HFF-Myc (cell line): ENCODE data around the gene SLC1A7.

Source experiments
- DNase-seq: peaks from one replicate; pipeline ENCODE4 v3.0.0-alpha.2; 2011; ENCODE audit warnings: low read depth; ENCODE audit errors: extremely low read depth
- H3K4me3 ChIP-seq: replicated peaks from 2 replicates; pipeline ENCODE4 v1.5.1; 2011; ENCODE audit warnings: low read depth, mild to moderate bottlenecking, control low read depth, low read length
- TF ChIP-seq, protein P1 (sequence below): IDR thresholded peaks from 2 replicates; pipeline ENCODE4 v1.5.1; 2012; ENCODE audit warnings: mild to moderate bottlenecking, low read depth, low read length, control low read depth; ENCODE audit errors: missing control alignments

The SLC1A7 gene

GRCh38 chr1:53077599-53077965 lies 64.9 kb downstream of the SLC1A7 start:
- no peak for DNase-seq
- TF ChIP-seq, protein P1, sequence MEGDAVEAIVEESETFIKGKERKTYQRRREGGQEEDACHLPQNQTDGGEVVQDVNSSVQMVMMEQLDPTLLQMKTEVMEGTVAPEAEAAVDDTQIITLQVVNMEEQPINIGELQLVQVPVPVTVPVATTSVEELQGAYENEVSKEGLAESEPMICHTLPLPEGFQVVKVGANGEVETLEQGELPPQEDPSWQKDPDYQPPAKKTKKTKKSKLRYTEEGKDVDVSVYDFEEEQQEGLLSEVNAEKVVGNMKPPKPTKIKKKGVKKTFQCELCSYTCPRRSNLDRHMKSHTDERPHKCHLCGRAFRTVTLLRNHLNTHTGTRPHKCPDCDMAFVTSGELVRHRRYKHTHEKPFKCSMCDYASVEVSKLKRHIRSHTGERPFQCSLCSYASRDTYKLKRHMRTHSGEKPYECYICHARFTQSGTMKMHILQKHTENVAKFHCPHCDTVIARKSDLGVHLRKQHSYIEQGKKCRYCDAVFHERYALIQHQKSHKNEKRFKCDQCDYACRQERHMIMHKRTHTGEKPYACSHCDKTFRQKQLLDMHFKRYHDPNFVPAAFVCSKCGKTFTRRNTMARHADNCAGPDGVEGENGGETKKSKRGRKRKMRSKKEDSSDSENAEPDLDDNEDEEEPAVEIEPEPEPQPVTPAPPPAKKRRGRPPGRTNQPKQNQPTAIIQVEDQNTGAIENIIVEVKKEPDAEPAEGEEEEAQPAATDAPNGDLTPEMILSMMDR, result no peak
- H3K4me3 ChIP-seq, result no peak overlapping the region

GRCh38 chr1:53076721-53077598 lies 65.5 kb downstream of the SLC1A7 start:
- TF ChIP-seq, protein P1, result no peak
- no peak overlapping the region for H3K4me3 ChIP-seq
- no peak for DNase-seq

- DNase-seq, result no peak
- TF ChIP-seq, protein P1, result no peak
- no peak overlapping the region for H3K4me3 ChIP-seq
Observed at GRCh38 chr1:53076165-53076564, 66.3 kb downstream of the SLC1A7 start.

DNA sequence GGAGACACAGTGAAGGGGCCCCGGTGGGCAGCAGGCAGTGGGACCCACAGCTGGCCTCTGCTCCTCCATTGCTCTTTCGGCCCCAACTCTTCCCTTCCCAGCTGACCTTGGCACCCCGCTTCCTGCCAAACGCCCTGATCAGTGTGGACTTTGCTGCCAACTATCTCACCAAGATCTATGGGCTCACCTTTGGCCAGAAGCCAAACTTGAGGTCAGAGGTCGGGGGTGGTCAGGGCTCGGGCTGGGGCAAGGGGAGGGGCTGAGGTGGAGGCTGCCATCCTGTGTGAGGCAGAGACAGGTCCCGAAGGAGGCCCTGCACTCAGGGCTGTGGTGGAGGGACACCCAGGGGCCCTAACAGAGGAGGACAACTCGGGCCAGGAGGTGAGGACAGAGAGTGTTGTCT lies 66.7 kb downstream of the SLC1A7 start:
- no peak overlapping the region for H3K4me3 ChIP-seq
- no peak for DNase-seq
- TF ChIP-seq, protein P1, result no peak

GRCh38 chr1:53075206-53075605 lies 67.2 kb downstream of the SLC1A7 start:
- TF ChIP-seq, protein P1, result no peak
- no peak for DNase-seq
- no peak overlapping the region for H3K4me3 ChIP-seq

GRCh38 chr1:53074313-53075154 lies 67.9 kb downstream of the SLC1A7 start:
- H3K4me3 ChIP-seq, result no peak overlapping the region
- TF ChIP-seq, protein P1, result no peak
- DNase-seq, result no peak
